Measurements from ENCODE around the gene RIMS1.

Gene RIMS1

DNA sequence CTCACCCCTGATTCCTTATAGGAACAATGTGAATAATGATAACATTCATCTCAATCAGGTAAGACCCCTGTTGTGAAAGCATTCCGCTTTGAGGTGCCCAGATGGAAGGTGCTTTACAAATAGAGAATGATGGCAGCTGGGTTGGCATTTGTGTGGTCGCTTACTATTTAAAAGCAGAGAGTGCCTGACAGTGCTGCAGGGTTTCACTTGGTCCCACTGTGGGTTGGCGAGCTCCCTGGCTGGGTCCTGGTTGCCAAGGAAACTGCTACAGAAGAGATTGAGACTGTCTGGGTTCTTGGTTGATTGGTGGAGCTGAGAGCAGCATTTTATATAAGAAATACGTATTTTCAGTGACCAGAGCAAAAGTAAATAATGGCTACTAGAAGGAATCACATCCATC is 528.3 kb downstream of the RIMS1 start:
- TF ChIP-seq, protein P1, sequence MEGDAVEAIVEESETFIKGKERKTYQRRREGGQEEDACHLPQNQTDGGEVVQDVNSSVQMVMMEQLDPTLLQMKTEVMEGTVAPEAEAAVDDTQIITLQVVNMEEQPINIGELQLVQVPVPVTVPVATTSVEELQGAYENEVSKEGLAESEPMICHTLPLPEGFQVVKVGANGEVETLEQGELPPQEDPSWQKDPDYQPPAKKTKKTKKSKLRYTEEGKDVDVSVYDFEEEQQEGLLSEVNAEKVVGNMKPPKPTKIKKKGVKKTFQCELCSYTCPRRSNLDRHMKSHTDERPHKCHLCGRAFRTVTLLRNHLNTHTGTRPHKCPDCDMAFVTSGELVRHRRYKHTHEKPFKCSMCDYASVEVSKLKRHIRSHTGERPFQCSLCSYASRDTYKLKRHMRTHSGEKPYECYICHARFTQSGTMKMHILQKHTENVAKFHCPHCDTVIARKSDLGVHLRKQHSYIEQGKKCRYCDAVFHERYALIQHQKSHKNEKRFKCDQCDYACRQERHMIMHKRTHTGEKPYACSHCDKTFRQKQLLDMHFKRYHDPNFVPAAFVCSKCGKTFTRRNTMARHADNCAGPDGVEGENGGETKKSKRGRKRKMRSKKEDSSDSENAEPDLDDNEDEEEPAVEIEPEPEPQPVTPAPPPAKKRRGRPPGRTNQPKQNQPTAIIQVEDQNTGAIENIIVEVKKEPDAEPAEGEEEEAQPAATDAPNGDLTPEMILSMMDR (IDR thresholded peaks at IDR 0.05) = no peak

DNA sequence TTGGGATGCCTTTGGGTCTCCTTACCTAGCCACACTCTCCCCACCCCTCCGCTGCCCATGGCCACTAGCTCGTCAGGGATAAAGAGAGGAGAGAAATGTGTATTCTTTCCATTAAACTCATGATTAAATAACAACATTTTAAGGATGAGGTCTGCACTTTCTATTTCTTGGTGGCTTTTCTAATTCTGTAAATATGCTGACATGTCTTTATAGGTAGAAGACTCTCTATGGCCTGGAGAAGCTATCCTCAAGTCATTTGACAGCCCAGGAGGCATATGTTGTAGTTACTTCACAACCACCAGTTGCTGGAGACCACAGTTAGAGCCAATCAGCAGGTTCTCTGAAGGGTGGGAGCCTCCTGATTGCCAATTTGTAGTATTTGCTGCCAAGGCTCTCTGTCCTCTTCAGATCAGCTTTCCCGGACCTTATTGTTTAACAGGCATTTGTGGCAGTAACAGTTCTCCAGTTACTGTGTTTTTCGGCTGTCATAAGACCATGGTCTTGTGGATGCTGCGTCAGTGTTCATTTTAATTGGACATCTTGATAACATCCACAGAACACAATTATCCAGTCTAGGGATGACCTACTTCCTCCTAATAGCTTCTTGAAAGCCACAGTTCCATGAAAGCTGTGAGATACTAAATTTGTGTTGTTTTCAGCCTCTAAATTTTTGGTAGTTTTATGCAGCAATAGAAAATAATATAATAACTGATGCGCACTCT is 530.6 kb downstream of the RIMS1 start:
- TF ChIP-seq, protein P1 (IDR thresholded peaks at IDR 0.05) = no peak

DNA sequence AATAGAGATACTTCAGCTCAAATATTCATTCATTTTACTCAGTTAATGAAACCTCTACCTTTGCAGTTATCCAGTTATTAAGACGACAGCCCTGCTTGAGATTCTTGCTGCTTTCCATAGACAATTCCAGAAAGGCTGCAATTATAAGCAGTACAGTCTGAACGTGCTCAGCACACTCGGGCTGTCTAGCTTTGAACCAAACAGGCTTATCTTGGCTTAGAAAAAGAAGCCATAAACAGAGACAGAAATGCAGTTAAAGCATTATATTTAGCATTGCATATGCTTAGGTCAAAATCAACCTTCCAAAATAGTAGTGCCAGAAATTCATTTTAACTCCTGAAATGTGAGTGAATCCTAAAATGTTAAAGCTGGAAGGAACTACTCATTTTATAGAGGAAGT is 531.4 kb downstream of the RIMS1 start:
- TF ChIP-seq, protein P1 (IDR thresholded peaks at IDR 0.05) = no peak

DNA sequence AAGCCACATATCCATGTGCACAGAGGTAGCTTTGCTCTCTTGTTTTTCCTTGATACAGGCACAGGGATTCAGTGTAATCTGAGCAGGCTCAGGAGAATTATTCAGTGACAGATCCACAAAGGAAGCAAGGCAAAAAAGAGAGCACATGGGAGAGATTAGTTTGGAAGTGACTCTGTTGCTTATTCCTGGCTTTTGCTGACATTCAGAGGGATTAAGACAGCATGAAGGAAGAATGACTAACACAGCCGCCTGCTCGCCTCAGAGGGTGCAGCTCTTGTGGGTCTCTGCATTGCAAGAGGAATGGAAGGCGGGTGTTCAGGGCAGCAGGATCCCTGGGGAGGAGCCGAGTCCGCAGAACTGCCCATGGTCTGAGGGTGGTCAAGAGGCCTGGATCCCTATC is 532.1 kb downstream of the RIMS1 start:
- TF ChIP-seq, protein P1 (IDR thresholded peaks at IDR 0.05) = no peak

DNA sequence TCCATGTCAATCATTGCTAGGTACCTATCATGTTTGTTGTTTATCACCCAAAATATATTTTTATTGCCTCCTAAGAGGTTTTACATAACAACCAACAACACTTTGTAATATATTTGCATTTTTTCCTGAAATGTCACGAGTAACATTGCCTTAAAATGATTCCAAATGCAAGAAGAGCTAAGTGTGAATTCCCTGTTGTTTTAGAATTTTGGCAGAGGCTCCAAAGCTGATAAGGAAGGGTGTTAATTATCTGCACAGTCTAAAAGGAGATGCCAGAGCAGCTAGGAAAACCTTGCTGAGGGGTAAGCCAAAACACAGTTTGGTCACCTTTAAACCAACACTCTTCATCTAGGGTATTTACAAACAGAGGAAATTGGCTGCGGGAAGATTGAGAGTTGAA is 533.6 kb downstream of the RIMS1 start:
- TF ChIP-seq, protein P1 (IDR thresholded peaks at IDR 0.05) = no peak

DNA sequence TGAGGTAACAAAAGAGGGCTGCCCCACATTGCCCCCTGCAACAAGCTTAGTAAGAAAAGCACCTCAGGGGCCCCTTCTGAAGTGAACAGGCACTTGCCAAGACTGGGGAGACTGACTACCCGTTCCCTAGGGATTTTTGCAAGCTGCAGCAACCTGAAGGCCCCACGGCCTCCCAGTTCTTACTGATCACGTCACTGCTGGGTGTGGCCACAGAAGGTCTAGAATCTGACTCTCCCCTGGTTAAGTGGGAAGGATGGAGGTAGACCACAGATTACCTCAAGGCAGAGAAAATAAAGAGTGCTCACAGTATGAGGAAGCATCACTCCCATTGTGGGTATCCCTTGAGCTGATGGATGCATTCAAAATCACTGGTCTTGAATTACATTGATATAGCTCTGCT is 534.1 kb downstream of the RIMS1 start:
- TF ChIP-seq, protein P1 (IDR thresholded peaks at IDR 0.05) = no peak

DNA sequence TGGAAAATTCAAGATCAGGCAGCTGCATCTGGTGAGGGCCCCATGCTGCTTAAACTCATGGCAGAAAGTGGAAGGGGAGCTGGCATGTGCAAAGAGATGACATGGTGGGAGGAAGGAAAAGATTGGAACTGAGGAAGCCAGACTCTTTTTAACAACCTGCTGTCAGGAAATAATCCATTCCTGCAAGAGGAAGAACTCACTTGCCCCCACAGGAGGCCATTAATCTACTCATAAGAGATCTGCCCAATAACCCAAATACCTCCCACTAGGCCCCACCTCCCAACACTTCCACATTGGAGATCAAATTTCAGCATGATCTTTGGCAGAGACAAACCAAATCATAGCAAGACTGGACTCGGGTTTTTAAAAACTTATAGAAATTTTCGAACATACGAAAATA is 535.0 kb downstream of the RIMS1 start:
- TF ChIP-seq, protein P1 (IDR thresholded peaks at IDR 0.05) = no peak

DNA sequence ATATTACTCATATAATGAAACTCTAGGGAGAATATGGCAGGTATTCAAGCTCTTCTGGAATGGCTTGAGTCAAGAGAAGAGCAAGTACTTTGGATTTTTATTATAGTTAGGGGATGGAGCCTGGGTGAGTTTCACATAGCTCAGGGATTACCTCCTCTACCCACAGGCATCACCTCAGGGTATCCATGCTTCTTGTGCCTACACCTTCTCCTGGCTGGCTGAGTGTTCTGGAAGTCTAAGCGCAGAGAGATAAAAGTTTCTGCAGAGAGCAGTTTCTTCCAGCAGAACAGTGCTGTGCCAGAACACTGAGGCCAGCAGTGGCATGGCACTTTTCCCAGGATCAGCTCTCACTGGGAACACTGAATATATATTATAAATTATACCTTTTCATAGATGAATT is 535.8 kb downstream of the RIMS1 start:
- TF ChIP-seq, protein P1 (IDR thresholded peaks at IDR 0.05) = no peak
